Vagina (tissue), 2 donors: ENCODE data around the gene GAS1. TPM values are rescaled to one million over a fixed set of nuclear protein-coding genes. Genes with fewer than 3 reads are reported as not detected.

Experiments
- DNase-seq, 2 donors: peaks; one replicate each; pipeline ENCODE4 v3.0.0-alpha.2; 2017; ENCODE audit errors: extremely low spot score in 2 of 2
- H3K27ac ChIP-seq: fragments of 200-600 bp; sonication (generic); one replicate; pipeline ENCODE4 v1.5.1; 2019
- H3K27me3 ChIP-seq: fragments of 200-600 bp; sonication (generic); one replicate; pipeline ENCODE4 v1.5.1; 2019
- H3K36me3 ChIP-seq, 2 donors: fragments of 200-600 bp; sonication (generic); one replicate each; pipeline ENCODE4 v1.5.1; 2017 to 2019
- H3K4me1 ChIP-seq: fragments of 200-600 bp; sonication (generic); one replicate; pipeline ENCODE4 v1.5.1; 2019
- H3K4me3 ChIP-seq, 2 donors: fragments of 200-600 bp; sonication (generic); 1 replicate in 1 of 2; 2 replicates in 1 of 2; pipeline ENCODE4 v1.5.1; 2016 to 2019
- H3K9me3 ChIP-seq: fragments of 200-600 bp; sonication (generic); one replicate; pipeline ENCODE4 v1.5.1; 2019
- POLR2A ChIP-seq, 2 donors: fragments of 450-650 bp; IDR thresholded peaks; one replicate each; pipeline ENCODE4 v1.6.1; 2017; ENCODE audit warnings: antibody characterized with exemption in 2 of 2, mild to moderate bottlenecking in 2 of 2, moderate library complexity in 2 of 2
- POLR2AphosphoS5 ChIP-seq, 2 donors: sonication (generic); formaldehyde crosslinking; IDR thresholded peaks; one replicate each; pipeline ENCODE4 v1.9.0; 2017; ENCODE audit warnings: antibody characterized with exemption in 2 of 2, mild to moderate bottlenecking in 2 of 2, low read depth in 1 of 2; ENCODE audit not compliant: insufficient read depth in 1 of 2
- intact Hi-C: fragments of 100-400 bp; cut with DNase I; formaldehyde crosslinking; loops from one replicate; pipeline ENCODE4 v1.15.1; 2023
- total RNA-seq: library from RNA; depleted of rRNA; stranded (reverse); fragments of >200 nt; gene quantifications from one replicate; pipeline ENCODE4 v1.2.3, GENCODE V29; 2016
- TF ChIP-seq, protein P1 (sequence below), 3 experiments: fragments of 450-650 bp in 2 of 3; fragments of 200-600 bp in 1 of 3; sonication (generic) in 1 of 3; IDR thresholded peaks; one replicate each; pipeline ENCODE4 v1.5.1; 2017 to 2019; ENCODE audit warnings: antibody characterized with exemption in 3 of 3, mild to moderate bottlenecking in 2 of 3, moderate library complexity in 2 of 3

Gene GAS1
- total RNA-seq, 1 donor from 2014 or later, result 163 TPM

DNA sequence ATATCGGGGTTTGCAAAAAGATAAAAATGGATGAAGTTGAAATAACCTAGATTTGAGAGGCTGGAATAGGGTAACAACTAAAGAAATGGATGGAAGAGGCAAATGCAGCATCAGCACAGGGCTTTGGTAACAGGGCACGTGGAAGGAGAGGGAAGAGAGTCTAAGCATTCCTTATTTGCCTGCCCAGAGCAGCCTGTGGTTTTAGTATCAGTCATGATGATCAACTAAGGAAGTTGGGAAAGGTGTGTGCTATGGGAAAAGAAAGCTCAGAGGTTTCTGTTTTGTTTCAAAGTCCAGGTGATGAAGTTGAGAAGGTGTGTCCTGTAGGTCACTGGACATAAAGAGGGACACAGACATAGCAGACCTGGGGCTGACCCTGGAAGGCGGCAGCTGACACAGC lies 28.8 kb downstream of the GAS1 start:
- Histone ChIP-seq H3K4me1 (no peaks in the 10 kb centered on the region), H3K36me3 (no peaks in the 10 kb centered on the region), H3K4me3 (no peak overlapping the region), H3K27me3 (no peaks in the 10 kb centered on the region), H3K9me3 (no peaks in the 10 kb centered on the region), H3K27ac (no peak overlapping the region)
- no peak for TF ChIP-seq POLR2AphosphoS5 (IDR thresholded peaks at IDR 0.05; ENCODE audit: insufficient read depth in 1 of 2, low read depth in 1 of 2)
- TF ChIP-seq, protein P1, sequence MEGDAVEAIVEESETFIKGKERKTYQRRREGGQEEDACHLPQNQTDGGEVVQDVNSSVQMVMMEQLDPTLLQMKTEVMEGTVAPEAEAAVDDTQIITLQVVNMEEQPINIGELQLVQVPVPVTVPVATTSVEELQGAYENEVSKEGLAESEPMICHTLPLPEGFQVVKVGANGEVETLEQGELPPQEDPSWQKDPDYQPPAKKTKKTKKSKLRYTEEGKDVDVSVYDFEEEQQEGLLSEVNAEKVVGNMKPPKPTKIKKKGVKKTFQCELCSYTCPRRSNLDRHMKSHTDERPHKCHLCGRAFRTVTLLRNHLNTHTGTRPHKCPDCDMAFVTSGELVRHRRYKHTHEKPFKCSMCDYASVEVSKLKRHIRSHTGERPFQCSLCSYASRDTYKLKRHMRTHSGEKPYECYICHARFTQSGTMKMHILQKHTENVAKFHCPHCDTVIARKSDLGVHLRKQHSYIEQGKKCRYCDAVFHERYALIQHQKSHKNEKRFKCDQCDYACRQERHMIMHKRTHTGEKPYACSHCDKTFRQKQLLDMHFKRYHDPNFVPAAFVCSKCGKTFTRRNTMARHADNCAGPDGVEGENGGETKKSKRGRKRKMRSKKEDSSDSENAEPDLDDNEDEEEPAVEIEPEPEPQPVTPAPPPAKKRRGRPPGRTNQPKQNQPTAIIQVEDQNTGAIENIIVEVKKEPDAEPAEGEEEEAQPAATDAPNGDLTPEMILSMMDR (IDR thresholded peaks at IDR 0.05), result no peak
- no peak for TF ChIP-seq POLR2A (IDR thresholded peaks at IDR 0.05)
- DNase-seq, result no peak
- intact Hi-C loops, result no loop called here

DNA sequence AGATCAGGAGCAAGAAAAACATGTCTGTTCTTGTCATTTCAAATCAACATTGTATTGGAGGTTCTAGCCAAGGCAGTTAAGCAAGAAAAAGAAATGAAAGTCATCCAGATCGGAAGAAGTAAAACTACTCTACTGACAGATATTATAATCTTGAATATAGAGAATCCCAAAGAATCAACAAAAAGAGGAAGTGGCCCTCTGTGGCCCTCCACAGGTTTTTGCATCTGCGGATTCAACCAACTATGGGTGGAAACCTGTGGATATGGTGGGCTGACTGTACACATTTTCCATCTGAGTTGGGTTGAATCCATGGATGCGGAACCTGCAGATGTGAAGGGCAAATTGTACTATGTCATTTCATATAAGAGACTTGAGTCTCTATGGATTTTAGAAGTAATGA lies 35.1 kb downstream of the GAS1 start:
- intact Hi-C loops, result no loop called here
- Histone ChIP-seq H3K4me1 (no peaks in the 10 kb centered on the region), H3K27me3 (no peaks in the 10 kb centered on the region), H3K4me3 (no peak overlapping the region), H3K27ac (no peak overlapping the region), H3K36me3 (no peaks in the 10 kb centered on the region), H3K9me3 (no peaks in the 10 kb centered on the region)
- TF ChIP-seq, protein P1 (IDR thresholded peaks at IDR 0.05), result no peak
- TF ChIP-seq POLR2A (IDR thresholded peaks at IDR 0.05), result no peak
- TF ChIP-seq POLR2AphosphoS5 (IDR thresholded peaks at IDR 0.05; ENCODE audit: insufficient read depth in 1 of 2, low read depth in 1 of 2), result no peak
- DNase-seq, result no peak

DNA sequence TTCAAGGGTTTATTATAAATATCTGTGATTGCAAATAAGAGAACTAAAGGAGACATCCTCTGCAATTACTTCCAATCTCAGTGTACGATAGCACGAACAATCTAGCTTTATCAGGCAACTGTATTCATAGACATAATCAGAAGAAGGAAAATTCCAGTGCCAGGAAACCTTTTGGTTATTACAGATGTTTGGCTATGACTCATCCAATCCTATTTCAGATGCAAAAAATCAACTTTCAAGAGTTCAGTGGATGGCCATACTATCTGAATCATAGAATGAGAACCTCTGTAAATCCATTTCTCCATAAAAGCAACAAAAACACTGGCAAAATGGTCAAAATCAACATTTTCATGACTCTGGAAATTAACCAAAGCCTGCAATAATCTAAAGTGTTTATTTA lies 37.9 kb downstream of the GAS1 start:
- no peaks in the 10 kb centered on the region for H3K9me3 ChIP-seq
- H3K36me3 ChIP-seq, result no peaks in the 10 kb centered on the region
- TF ChIP-seq POLR2A (IDR thresholded peaks at IDR 0.05), result no peak
- TF ChIP-seq, protein P1 (IDR thresholded peaks at IDR 0.05), result no peak
- no peak for TF ChIP-seq POLR2AphosphoS5 (IDR thresholded peaks at IDR 0.05; ENCODE audit: insufficient read depth in 1 of 2, low read depth in 1 of 2)
- peaks cover 6% of the 10 kb centered on the region for H3K27me3 ChIP-seq
- intact Hi-C loops, result no loop called here
- DNase-seq, result no peak
- no peak overlapping the region for H3K27ac ChIP-seq
- no peak overlapping the region for H3K4me3 ChIP-seq
- no peaks in the 10 kb centered on the region for H3K4me1 ChIP-seq

DNA sequence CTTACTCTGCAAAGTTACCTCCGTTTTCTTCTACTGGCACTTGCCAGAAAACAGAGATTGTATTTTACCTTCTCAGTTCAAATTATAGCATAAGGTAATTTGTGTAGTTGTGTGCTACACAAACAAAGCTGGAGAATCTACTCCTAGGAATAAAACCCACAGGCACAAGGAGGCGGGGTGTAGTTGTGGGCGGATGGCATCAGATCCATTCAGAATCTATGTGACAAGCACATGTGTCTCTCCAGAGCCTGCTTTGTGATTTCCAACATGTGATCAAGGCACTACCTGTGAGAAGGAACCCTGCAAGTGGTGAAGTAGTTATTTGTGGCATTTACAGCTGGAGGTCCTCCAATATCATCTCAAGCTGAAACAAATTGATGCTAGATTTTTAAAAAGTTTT lies 39.0 kb downstream of the GAS1 start:
- H3K9me3 ChIP-seq, result no peaks in the 10 kb centered on the region
- no peak for DNase-seq
- no peak overlapping the region for H3K4me3 ChIP-seq
- no peaks in the 10 kb centered on the region for H3K36me3 ChIP-seq
- H3K27ac ChIP-seq, result no peak overlapping the region
- intact Hi-C loops, result no loop called here
- peaks cover 5% of the 10 kb centered on the region for H3K4me1 ChIP-seq
- TF ChIP-seq POLR2AphosphoS5 (IDR thresholded peaks at IDR 0.05; ENCODE audit: insufficient read depth in 1 of 2, low read depth in 1 of 2), result no peak
- TF ChIP-seq, protein P1 (IDR thresholded peaks at IDR 0.05), result no peak
- TF ChIP-seq POLR2A (IDR thresholded peaks at IDR 0.05), result no peak
- peaks cover 6% of the 10 kb centered on the region for H3K27me3 ChIP-seq

DNA sequence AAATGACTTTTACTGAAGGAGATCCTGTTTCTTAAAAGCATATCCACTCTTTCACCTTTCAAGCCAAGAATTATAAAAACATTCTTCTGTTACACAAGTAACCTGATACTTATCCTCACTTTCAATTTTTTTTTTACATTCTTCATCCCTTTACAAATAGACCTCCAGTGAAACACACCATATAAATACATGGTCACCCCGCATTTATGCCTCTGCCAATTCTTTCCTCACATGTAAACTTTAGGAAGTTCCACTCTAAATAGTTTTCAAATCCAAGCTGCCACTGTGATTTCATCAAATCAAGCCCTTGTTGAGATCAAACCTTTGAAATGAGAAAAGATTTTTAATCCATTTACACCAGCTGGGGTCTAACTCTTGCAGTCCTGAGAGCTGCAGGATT lies 40.0 kb downstream of the GAS1 start:
- H3K27me3 ChIP-seq, result peaks cover 6% of the 10 kb centered on the region
- TF ChIP-seq, protein P1 (IDR thresholded peaks at IDR 0.05), result no peak
- TF ChIP-seq POLR2AphosphoS5 (IDR thresholded peaks at IDR 0.05; ENCODE audit: insufficient read depth in 1 of 2, low read depth in 1 of 2) (no peak), POLR2A (IDR thresholded peaks at IDR 0.05) (no peak)
- intact Hi-C loops, result no loop called here
- DNase-seq, result no peak
- H3K27ac ChIP-seq, result no peak overlapping the region
- H3K9me3 ChIP-seq, result no peaks in the 10 kb centered on the region
- H3K4me3 ChIP-seq, result no peak overlapping the region
- no peaks in the 10 kb centered on the region for H3K36me3 ChIP-seq
- H3K4me1 ChIP-seq, result peaks cover 14% of the 10 kb centered on the region
